ENCODE results near the gene MED6. TPM values are rescaled to one million over a fixed set of nuclear protein-coding genes. Genes with fewer than 3 reads are reported as not detected.

The MED6 gene
- total RNA-seq, 1 experiment from 2014 or later = 24.4 TPM

DNA sequence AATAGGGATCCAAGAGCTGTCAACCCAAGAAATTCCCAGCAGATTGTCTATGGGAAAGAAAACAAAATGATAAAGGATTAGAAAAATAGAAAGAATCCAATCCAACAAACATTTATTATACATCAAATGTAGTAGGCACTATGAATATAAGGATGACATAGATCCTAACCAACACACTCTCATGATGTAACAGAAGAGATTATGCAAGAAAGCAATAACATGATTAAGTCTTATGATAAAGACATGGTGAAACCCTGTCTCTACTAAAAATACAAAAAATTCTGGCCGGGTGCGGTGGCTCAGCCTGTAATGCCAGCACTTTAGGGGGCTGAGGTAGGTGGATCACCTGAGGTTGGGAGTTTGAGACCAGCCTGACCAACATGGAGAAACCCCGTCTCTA is 2.7 kb downstream of the MED6 start:
- ATAC-seq (no peak), DNase-seq (ENCODE audit: low read depth, low spot score) (no peak)
- H3K27me3 ChIP-seq (ENCODE audit: control insufficient read depth, insufficient read depth, low read length) = no peaks in the 10 kb centered on the region
- H3K4me1 ChIP-seq (ENCODE audit: control insufficient read depth, insufficient read depth, low read length) = peaks cover 11% of the 10 kb centered on the region
- in situ Hi-C loops (cut with HindIII; ENCODE audit: low pct_unique_long_range_greater_than_20kb, low sequenced_read_pairs) = no loop called here
- TF ChIP-seq SIN3A (IDR thresholded peaks at IDR 0.05; ENCODE audit: borderline replicate concordance, insufficient read depth, low read depth, low read length) (no peak), POLR2AphosphoS5 (IDR thresholded peaks at IDR 0.05; ENCODE audit: low read depth, low read length) (no peak), TCF7L2 (IDR thresholded peaks at IDR 0.05; ENCODE audit: low read depth, low read length) (no peak)
- TF ChIP-seq, protein P1, sequence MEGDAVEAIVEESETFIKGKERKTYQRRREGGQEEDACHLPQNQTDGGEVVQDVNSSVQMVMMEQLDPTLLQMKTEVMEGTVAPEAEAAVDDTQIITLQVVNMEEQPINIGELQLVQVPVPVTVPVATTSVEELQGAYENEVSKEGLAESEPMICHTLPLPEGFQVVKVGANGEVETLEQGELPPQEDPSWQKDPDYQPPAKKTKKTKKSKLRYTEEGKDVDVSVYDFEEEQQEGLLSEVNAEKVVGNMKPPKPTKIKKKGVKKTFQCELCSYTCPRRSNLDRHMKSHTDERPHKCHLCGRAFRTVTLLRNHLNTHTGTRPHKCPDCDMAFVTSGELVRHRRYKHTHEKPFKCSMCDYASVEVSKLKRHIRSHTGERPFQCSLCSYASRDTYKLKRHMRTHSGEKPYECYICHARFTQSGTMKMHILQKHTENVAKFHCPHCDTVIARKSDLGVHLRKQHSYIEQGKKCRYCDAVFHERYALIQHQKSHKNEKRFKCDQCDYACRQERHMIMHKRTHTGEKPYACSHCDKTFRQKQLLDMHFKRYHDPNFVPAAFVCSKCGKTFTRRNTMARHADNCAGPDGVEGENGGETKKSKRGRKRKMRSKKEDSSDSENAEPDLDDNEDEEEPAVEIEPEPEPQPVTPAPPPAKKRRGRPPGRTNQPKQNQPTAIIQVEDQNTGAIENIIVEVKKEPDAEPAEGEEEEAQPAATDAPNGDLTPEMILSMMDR (IDR thresholded peaks at IDR 0.05) = no peak
- TF ChIP-seq, protein P2, sequence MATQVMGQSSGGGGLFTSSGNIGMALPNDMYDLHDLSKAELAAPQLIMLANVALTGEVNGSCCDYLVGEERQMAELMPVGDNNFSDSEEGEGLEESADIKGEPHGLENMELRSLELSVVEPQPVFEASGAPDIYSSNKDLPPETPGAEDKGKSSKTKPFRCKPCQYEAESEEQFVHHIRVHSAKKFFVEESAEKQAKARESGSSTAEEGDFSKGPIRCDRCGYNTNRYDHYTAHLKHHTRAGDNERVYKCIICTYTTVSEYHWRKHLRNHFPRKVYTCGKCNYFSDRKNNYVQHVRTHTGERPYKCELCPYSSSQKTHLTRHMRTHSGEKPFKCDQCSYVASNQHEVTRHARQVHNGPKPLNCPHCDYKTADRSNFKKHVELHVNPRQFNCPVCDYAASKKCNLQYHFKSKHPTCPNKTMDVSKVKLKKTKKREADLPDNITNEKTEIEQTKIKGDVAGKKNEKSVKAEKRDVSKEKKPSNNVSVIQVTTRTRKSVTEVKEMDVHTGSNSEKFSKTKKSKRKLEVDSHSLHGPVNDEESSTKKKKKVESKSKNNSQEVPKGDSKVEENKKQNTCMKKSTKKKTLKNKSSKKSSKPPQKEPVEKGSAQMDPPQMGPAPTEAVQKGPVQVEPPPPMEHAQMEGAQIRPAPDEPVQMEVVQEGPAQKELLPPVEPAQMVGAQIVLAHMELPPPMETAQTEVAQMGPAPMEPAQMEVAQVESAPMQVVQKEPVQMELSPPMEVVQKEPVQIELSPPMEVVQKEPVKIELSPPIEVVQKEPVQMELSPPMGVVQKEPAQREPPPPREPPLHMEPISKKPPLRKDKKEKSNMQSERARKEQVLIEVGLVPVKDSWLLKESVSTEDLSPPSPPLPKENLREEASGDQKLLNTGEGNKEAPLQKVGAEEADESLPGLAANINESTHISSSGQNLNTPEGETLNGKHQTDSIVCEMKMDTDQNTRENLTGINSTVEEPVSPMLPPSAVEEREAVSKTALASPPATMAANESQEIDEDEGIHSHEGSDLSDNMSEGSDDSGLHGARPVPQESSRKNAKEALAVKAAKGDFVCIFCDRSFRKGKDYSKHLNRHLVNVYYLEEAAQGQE (IDR thresholded peaks at IDR 0.05; ENCODE audit: insufficient read depth in 1 of 2, low read depth in 2 of 2, low read length in 1 of 2) = no peak
- no peak overlapping the region for H3K27ac ChIP-seq (ENCODE audit: low read length)
- ChIA-PET POLR2A (no interaction called here), CTCF (no interaction called here)
- BruUV-seq (replicated peaks) = no TSS peak
- intact Hi-C loops (cut with micrococcal nuclease; ENCODE audit: unreplicated experiment) = loop anchor here (5.0 kb wide), 1 partner anchor 85 kb away; no protein-coding TSS in a partner anchor
- no peaks in the 10 kb centered on the region for H3K9me3 ChIP-seq (ENCODE audit: control insufficient read depth, insufficient read depth, low read depth, low read length)
- no peak overlapping the region for H3K4me3 ChIP-seq (ENCODE audit: low read depth in 2 of 2, low read length in 2 of 2)
- peaks cover 11% of the 10 kb centered on the region for H3K36me3 ChIP-seq (ENCODE audit: control insufficient read depth, insufficient read depth, low read length)

DNA sequence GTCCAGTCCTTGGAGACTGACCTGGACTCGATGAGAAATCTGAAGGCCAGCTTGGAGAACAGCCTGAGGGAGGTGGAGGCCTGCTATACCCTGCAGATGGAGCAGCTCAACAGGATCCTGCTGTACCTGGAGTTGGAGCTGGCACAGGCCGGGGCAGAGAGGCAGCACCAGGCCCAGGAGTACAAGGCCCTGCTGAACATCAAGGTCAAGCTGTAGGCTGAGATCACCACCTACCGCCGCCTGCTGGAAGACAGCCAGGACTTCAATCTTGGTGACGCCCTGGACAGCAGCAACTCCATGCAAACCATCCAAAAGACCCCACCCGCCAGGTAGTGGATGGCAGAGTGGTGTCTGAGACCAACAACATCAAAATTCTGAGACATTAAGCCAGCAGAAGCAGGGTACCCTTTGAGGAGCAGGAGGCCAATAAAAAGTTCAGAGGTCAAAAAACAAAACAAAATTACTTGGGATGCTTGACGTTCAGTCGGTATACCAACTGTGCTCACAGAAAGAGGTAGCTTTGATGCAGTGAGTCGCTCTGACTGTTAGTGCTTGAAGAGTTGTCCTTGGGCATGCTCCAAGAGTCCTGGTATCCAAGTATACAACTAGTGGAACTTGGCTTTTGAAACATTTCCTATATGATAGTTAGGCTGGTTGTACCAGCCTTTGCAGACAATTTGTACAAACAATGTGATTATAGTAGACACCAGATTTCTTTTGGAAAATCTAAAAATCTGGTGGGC is 4.8 kb downstream of the MED6 start:
- BruUV-seq (replicated peaks) = no TSS peak
- H3K4me3 ChIP-seq (ENCODE audit: low read depth in 2 of 2, low read length in 2 of 2) = no peak overlapping the region
- ChIA-PET CTCF (no interaction called here), POLR2A (no interaction called here)
- intact Hi-C loops (cut with micrococcal nuclease; ENCODE audit: unreplicated experiment) = loop anchor here (5.0 kb wide), 1 partner anchor 83 kb away; no protein-coding TSS in a partner anchor
- TF ChIP-seq, protein P1 (IDR thresholded peaks at IDR 0.05) = no peak
- TF ChIP-seq SIN3A (IDR thresholded peaks at IDR 0.05; ENCODE audit: borderline replicate concordance, insufficient read depth, low read depth, low read length) = no peak
- no peak for TF ChIP-seq TCF7L2 (IDR thresholded peaks at IDR 0.05; ENCODE audit: low read depth, low read length)
- TF ChIP-seq, protein P2 (IDR thresholded peaks at IDR 0.05; ENCODE audit: insufficient read depth in 1 of 2, low read depth in 2 of 2, low read length in 1 of 2) = no peak
- no peak for TF ChIP-seq POLR2AphosphoS5 (IDR thresholded peaks at IDR 0.05; ENCODE audit: low read depth, low read length)
- H3K27ac ChIP-seq (ENCODE audit: low read length) = no peak overlapping the region
- DNase-seq (ENCODE audit: low read depth, low spot score) = no peak
- peaks cover 7% of the 10 kb centered on the region; the same call in 1 of the 2 replicates for H3K4me1 ChIP-seq (ENCODE audit: control insufficient read depth, insufficient read depth, low read length)
- in situ Hi-C loops (cut with HindIII; ENCODE audit: low pct_unique_long_range_greater_than_20kb, low sequenced_read_pairs) = no loop called here
- no peaks in the 10 kb centered on the region for H3K27me3 ChIP-seq (ENCODE audit: control insufficient read depth, insufficient read depth, low read length)
- no peaks in the 10 kb centered on the region for H3K9me3 ChIP-seq (ENCODE audit: control insufficient read depth, insufficient read depth, low read depth, low read length)
- H3K36me3 ChIP-seq (ENCODE audit: control insufficient read depth, insufficient read depth, low read length) = peaks cover 15% of the 10 kb centered on the region
- ATAC-seq = no peak

Measured in Panc1 (cell line).